GM23338 (cell line): ENCODE results near the gene MAGEA1. TPM values are rescaled to one million over a fixed set of nuclear protein-coding genes. Genes with fewer than 3 reads are reported as not detected.

Experiments
- ATAC-seq: fragments of 200-7000 bp; cut with Tn5 transposase; 3 replicates; pipeline ENCODE4 v1.9.1; 2020
- DNase-seq: peaks from one replicate; pipeline ENCODE4 v3.0.0-alpha.2; 2015; ENCODE audit warnings: low spot score
- H2AFZ ChIP-seq: fragments of 200-600 bp; sonication (generic); 2 replicates; pipeline ENCODE4 v1.8.0; 2016; ENCODE audit warnings: antibody characterized with exemption, mild to moderate bottlenecking, moderate library complexity
- H3F3A ChIP-seq: fragments of 200-600 bp; sonication (generic); replicated peaks from 2 replicates; pipeline ENCODE4 v1.8.0; 2017; ENCODE audit warnings: antibody characterized with exemption, mixed run types, low read depth
- H3K27ac ChIP-seq: fragments of 200-600 bp; sonication (generic); 2 replicates; pipeline ENCODE4 v1.6.1; 2016; ENCODE audit warnings: low read depth
- H3K27me3 ChIP-seq: fragments of 200-600 bp; sonication (generic); 2 replicates; pipeline ENCODE4 v1.8.0; 2016; ENCODE audit warnings: mild to moderate bottlenecking, mixed run types, moderate library complexity; ENCODE audit not compliant: insufficient read depth
- H3K36me3 ChIP-seq: fragments of 200-600 bp; sonication (generic); 2 replicates; pipeline ENCODE4 v1.8.0; 2016; ENCODE audit warnings: mild to moderate bottlenecking; ENCODE audit not compliant: insufficient read depth
- H3K4me1 ChIP-seq: fragments of 200-600 bp; sonication (generic); 2 replicates; pipeline ENCODE4 v1.8.0; 2016; ENCODE audit warnings: mild to moderate bottlenecking, moderate library complexity; ENCODE audit not compliant: insufficient read depth
- H3K4me2 ChIP-seq: fragments of 200-600 bp; sonication (generic); 2 replicates; pipeline ENCODE4 v1.7.1; 2017; ENCODE audit warnings: mixed run types
- H3K4me3 ChIP-seq: fragments of 200-600 bp; sonication (generic); 2 replicates; pipeline ENCODE4 v1.6.1; 2016; ENCODE audit warnings: mixed run types
- H3K79me2 ChIP-seq: fragments of 200-600 bp; sonication (generic); replicated peaks from 2 replicates; pipeline ENCODE4 v1.8.0; 2017; ENCODE audit warnings: mild to moderate bottlenecking; ENCODE audit not compliant: insufficient read depth
- H3K9me2 ChIP-seq: fragments of 200-600 bp; sonication (generic); 2 replicates; pipeline ENCODE4 v1.8.0; 2017; ENCODE audit not compliant: insufficient read depth
- H4K20me1 ChIP-seq: fragments of 200-600 bp; sonication (generic); replicated peaks from 2 replicates; pipeline ENCODE4 v1.8.0; 2017; ENCODE audit warnings: mild to moderate bottlenecking; ENCODE audit not compliant: insufficient read depth
- H3K27ac Mint-ChIP-seq: 2 replicates; pipeline ENCODE4 v1.8.0; 2020; ENCODE audit warnings: inconsistent platforms, mild to moderate bottlenecking, moderate library complexity, mixed read lengths
- H3K27me3 Mint-ChIP-seq: 3 replicates; pipeline ENCODE4 v1.8.0; 2022; ENCODE audit warnings: low read depth, mild to moderate bottlenecking, moderate library complexity, mixed read lengths, inconsistent platforms; ENCODE audit not compliant: insufficient read depth, poor library complexity
- H3K36me3 Mint-ChIP-seq: 3 replicates; pipeline ENCODE4 v1.8.0; 2021; ENCODE audit warnings: low read depth, mild to moderate bottlenecking, inconsistent platforms, moderate library complexity, mixed read lengths
- H3K4me1 Mint-ChIP-seq: 3 replicates; pipeline ENCODE4 v1.8.0; 2020; ENCODE audit warnings: mild to moderate bottlenecking, inconsistent platforms, mixed read lengths
- H3K4me3 Mint-ChIP-seq: 3 replicates; pipeline ENCODE4 v1.8.0; 2021; ENCODE audit warnings: moderate library complexity, mild to moderate bottlenecking, inconsistent platforms, mixed read lengths
- H3K9me3 Mint-ChIP-seq: 3 replicates; pipeline ENCODE4 v1.8.0; 2020; ENCODE audit warnings: moderate library complexity, mild to moderate bottlenecking, inconsistent platforms, mixed read lengths
- CTCF ChIP-seq, 2 experiments: fragments of 200-600 bp in 1 of 2; sonication (generic) in 1 of 2; conservative IDR thresholded peaks; 2 replicates each; pipeline versions ENCODE4 v1.5.1 to v1.6.1; 2016 to 2017; ENCODE audit warnings: antibody characterized with exemption in 2 of 2, low read depth in 2 of 2, mild to moderate bottlenecking in 2 of 2, moderate library complexity in 1 of 2
- STAT1 ChIP-seq: IDR thresholded peaks from one replicate; pipeline ENCODE4 v1.6.1; 2016; ENCODE audit warnings: antibody characterized with exemption; ENCODE audit not compliant: unreplicated experiment
- ZNF114 ChIP-seq: fragments of 250-450 bp; sonication (Bioruptor Pico); IDR thresholded peaks from 2 replicates; pipeline ENCODE4 v1.5.0; 2020; ENCODE audit warnings: mild to moderate bottlenecking, moderate library complexity
- ZNF331 ChIP-seq: fragments of 250-450 bp; sonication (Bioruptor Pico); IDR thresholded peaks from 2 replicates; pipeline ENCODE4 v1.5.0; 2020; ENCODE audit warnings: low read depth, mild to moderate bottlenecking, moderate library complexity
- ZNF462 ChIP-seq: fragments of 250-450 bp; sonication (Bioruptor Pico); IDR thresholded peaks from 2 replicates; pipeline ENCODE4 v1.5.0; 2020; ENCODE audit warnings: mild to moderate bottlenecking, moderate library complexity
- polyA plus RNA-seq: library from polyadenylated mRNA; unstranded; fragments of >200 nt; fragmentation: Nextera tagmentation; extraction: Ambion mirVana; gene quantifications from 2 replicates; pipeline ENCODE4 v1.2.1, GENCODE V29; 2016
- total RNA-seq: library from RNA; depleted of rRNA; stranded (reverse); fragments of >200 nt; shearing (Covaris generic); gene quantifications from 2 replicates; pipeline ENCODE4 v1.2.3, GENCODE V29; 2014
- TF ChIP-seq, protein P1 (sequence below): IDR thresholded peaks from 2 replicates; pipeline ENCODE4 v1.6.1; 2016; ENCODE audit warnings: antibody characterized with exemption

Gene MAGEA1
- total and polyA plus RNA-seq, 2 experiments from 2014 or later: not detected

GRCh38 chrX:153161952-153162351 lies 17.1 kb upstream of the MAGEA1 start (continued):
- TF ChIP-seq ZNF462 (CRISPR knock-in tag) (no peak), CTCF (conservative IDR thresholded peaks at IDR 0.05; ENCODE audit: low read depth in 2 of 2) (no peak), ZNF114 (no peak)
- TF ChIP-seq, protein P1, sequence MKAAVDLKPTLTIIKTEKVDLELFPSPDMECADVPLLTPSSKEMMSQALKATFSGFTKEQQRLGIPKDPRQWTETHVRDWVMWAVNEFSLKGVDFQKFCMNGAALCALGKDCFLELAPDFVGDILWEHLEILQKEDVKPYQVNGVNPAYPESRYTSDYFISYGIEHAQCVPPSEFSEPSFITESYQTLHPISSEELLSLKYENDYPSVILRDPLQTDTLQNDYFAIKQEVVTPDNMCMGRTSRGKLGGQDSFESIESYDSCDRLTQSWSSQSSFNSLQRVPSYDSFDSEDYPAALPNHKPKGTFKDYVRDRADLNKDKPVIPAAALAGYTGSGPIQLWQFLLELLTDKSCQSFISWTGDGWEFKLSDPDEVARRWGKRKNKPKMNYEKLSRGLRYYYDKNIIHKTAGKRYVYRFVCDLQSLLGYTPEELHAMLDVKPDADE: no peak

GRCh38 chrX:153164733-153165132 lies 14.4 kb upstream of the MAGEA1 start:
- no peaks in the 10 kb centered on the region for H3F3A ChIP-seq
- H3K27me3 ChIP-seq: no peaks in the 10 kb centered on the region
- H2AFZ ChIP-seq: no peak overlapping the region
- Mint-ChIP-seq H3K36me3 (no peaks in the 10 kb centered on the region), H3K27ac (no peak overlapping the region), H3K4me1 (no peaks in the 10 kb centered on the region), H3K4me3 (no peak overlapping the region), H3K27me3 (no peaks in the 10 kb centered on the region), H3K9me3 (peaks cover 6% of the 10 kb centered on the region; the same call in 2 of the 3 replicates)
- H4K20me1 ChIP-seq: no peaks in the 10 kb centered on the region
- no peaks in the 10 kb centered on the region for H3K9me2 ChIP-seq
- no peaks in the 10 kb centered on the region for H3K79me2 ChIP-seq
- ATAC-seq (no peak), DNase-seq (no peak)
- H3K4me2 ChIP-seq: no peak overlapping the region
- no peaks in the 10 kb centered on the region for H3K36me3 ChIP-seq
- H3K27ac ChIP-seq: no peak overlapping the region
- H3K4me3 ChIP-seq: no peak overlapping the region
- TF ChIP-seq ZNF462 (CRISPR knock-in tag): no peak
- TF ChIP-seq STAT1: no peak
- no peak for TF ChIP-seq ZNF114
- no peak for TF ChIP-seq ZNF331 (CRISPR knock-in tag)
- no peaks in the 10 kb centered on the region for H3K4me1 ChIP-seq
